Activated CD4-positive, alpha-beta memory T cell treated with anti-CD3 and anti-CD28 coated beads for 36 hours (primary cell): ENCODE measurements around the gene STARD5. TPM values are rescaled to one million over a fixed set of nuclear protein-coding genes. Genes with fewer than 3 reads are reported as not detected.

Experiments used
- CTCF ChIA-PET: fragments of 350-600 bp; sonication (Branson Sonifier 250); formaldehyde crosslinking; loops from one replicate; lab custom pipeline; 2021; ENCODE audit warnings: antibody characterized with exemption, inconsistent platforms; lab: Charles Lee
- POLR2A ChIA-PET: fragments of 350-600 bp; sonication (Branson Sonifier 250); formaldehyde crosslinking; loops from one replicate; lab custom pipeline; 2021; ENCODE audit warnings: antibody characterized with exemption; lab: Charles Lee
- DNase-seq: peaks from one replicate; pipeline ENCODE4 v3.0.0-alpha.2; 2020
- H3K27ac Mint-ChIP-seq: one replicate; pipeline ENCODE4 v1.8.0; 2021; ENCODE audit warnings: mixed read lengths
- H3K27me3 Mint-ChIP-seq: one replicate; pipeline ENCODE4 v1.8.0; 2021; ENCODE audit warnings: mixed read lengths
- H3K36me3 Mint-ChIP-seq: one replicate; pipeline ENCODE4 v1.8.0; 2021; ENCODE audit warnings: mixed read lengths
- H3K4me1 Mint-ChIP-seq: one replicate; pipeline ENCODE4 v1.8.0; 2021; ENCODE audit warnings: low read depth, mixed read lengths
- H3K4me3 Mint-ChIP-seq: one replicate; pipeline ENCODE4 v1.8.0; 2021; ENCODE audit warnings: mild to moderate bottlenecking, mixed read lengths
- H3K9me3 Mint-ChIP-seq: one replicate; pipeline ENCODE4 v1.8.0; 2021; ENCODE audit warnings: mixed read lengths
- intact Hi-C: fragments of 100-400 bp; cut with micrococcal nuclease; formaldehyde crosslinking; loops from one replicate; pipeline ENCODE4 v1.15.1; 2023
- total RNA-seq, 2 experiments: library from RNA; stranded (reverse); gene quantifications; one replicate each; pipeline ENCODE4 v1.2.3, GENCODE V29; 2021

STARD5 gene
- total RNA-seq, 2 experiments from 2014 or later, result 7.3 to 9.1 TPM

GRCh38 chr15:81263477-81263876 lies 60.5 kb downstream of the STARD5 start:
- H3K27ac Mint-ChIP-seq, result no peak overlapping the region
- DNase-seq, result no peak
- POLR2A ChIA-PET, result no interaction called here
- no peaks in the 10 kb centered on the region for H3K36me3 Mint-ChIP-seq
- CTCF ChIA-PET, result interaction anchor here (0.8 to 8.0 kb wide), 6 partner anchors 28 to 294 kb away, joined by 3 to 259 read pairs (median 51); no protein-coding TSS in a partner anchor
- H3K4me3 Mint-ChIP-seq, result no peak overlapping the region
- intact Hi-C loops, result no loop called here
- no peaks in the 10 kb centered on the region for H3K9me3 Mint-ChIP-seq
- H3K27me3 Mint-ChIP-seq, result peaks cover 8% of the 10 kb centered on the region
- H3K4me1 Mint-ChIP-seq, result peaks cover 18% of the 10 kb centered on the region

- ChIA-PET CTCF (interaction anchor here (0.9 to 1.0 kb wide), 3 partner anchors 14 to 485 kb away, joined by 3 read pairs; no protein-coding TSS in a partner anchor), POLR2A (no interaction called here)
- intact Hi-C loops, result no loop called here
- peaks cover 12% of the 10 kb centered on the region for H3K27me3 Mint-ChIP-seq
- no peaks in the 10 kb centered on the region for H3K9me3 Mint-ChIP-seq
- no peak overlapping the region for H3K4me3 Mint-ChIP-seq
- peaks cover 14% of the 10 kb centered on the region for H3K4me1 Mint-ChIP-seq
- no peak for DNase-seq
- no peak overlapping the region for H3K27ac Mint-ChIP-seq
- no peaks in the 10 kb centered on the region for H3K36me3 Mint-ChIP-seq
Observed at GRCh38 chr15:81261172-81261811, 62.6 kb downstream of the STARD5 start.

GRCh38 chr15:81259760-81260298 lies 64.1 kb downstream of the STARD5 start:
- Mint-ChIP-seq H3K4me3 (no peak overlapping the region), H3K36me3 (no peaks in the 10 kb centered on the region), H3K27me3 (peaks cover 15% of the 10 kb centered on the region), H3K9me3 (no peaks in the 10 kb centered on the region), H3K27ac (no peak overlapping the region), H3K4me1 (no peaks in the 10 kb centered on the region)
- DNase-seq, result no peak
- ChIA-PET POLR2A (no interaction called here), CTCF (interaction anchor here (0.8 to 1.7 kb wide), 3 partner anchors 15 to 153 kb away, joined by 3 to 6 read pairs (median 4); no protein-coding TSS in a partner anchor)
- intact Hi-C loops, result no loop called here

Other genes with a start within 250 kb of the STARD5 start
- not detected for gene CFAP161, start 189.9 kb downstream of the STARD5 start, total RNA-seq
- 10 to 100 TPM; 58.8 to 63.1 TPM for gene IL16, start 127.3 kb downstream of the STARD5 start, total RNA-seq
- gene TMC3, start 50.1 kb upstream of the STARD5 start, total RNA-seq, result not detected